Smooth muscle cell of the umbilical artery (primary cell): ENCODE data around the gene ZNF423. TPM values are rescaled to one million over a fixed set of nuclear protein-coding genes. Genes with fewer than 3 reads are reported as not detected.

Experiments used
- total RNA-seq: library from RNA; depleted of rRNA; stranded (reverse); fragments of >200 nt; gene quantifications from 2 replicates; pipeline ENCODE4 v1.2.3, GENCODE V29; 2014

The ZNF423 gene
- total RNA-seq: under 0.01 and 0.09 TPM in 2 replicates

DNA sequence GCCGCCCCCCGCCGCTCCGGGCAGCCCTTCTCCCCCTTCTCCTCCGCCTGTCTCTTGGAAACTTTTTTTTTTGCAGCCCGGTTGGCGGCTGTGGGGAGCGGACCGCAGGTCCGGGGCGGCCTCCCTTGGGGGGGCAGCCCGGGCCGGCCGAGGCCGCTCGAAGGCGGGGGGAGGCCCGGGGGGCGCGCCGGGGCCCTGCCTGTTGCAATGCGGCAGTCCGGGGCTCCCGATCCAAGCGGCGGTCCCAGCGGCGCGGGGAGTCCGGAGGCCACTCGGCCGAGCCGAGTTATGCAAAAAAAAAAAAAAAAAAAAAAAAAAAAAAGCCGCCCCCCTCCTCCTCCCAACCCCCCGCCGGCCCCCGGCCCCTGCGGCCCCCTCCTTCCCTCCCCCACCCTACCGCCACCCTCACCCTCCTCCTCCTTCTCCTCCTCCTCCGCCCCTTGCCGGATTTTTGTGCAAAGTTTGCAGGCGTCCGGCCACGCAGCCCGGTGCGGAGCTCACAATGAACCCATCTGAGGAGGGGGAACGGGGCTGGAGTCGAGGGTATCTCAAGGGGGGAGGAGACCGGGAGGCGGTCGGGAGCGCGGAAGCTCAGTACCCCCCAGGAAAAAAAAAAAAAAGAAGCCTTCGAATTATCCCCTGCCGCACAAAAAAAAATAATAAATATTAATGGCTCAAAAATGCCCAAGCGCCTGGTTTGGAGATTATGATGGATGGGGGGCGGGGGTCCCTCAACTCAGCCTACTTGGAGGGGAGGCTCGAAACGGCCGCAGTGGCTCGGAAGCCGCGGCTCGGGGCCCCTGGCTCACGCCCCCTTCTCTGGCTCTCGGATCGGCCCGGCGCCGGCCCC, at the start of gene ZNF423:
ZNF423 (minus strand) TSS at position 291 of the 850 bp plus-strand sequence. CDS start 338 bp downstream, outside the sequence.

Other genes with a start within 250 kb of the ZNF423 start
- gene CNEP1R1, start 169.1 kb upstream of the ZNF423 start, total RNA-seq: 30.3 and 33.2 TPM in 2 replicates
- gene HEATR3, start 209.9 kb upstream of the ZNF423 start, total RNA-seq: 29.4 and 32.8 TPM in 2 replicates